BLaER1 treated with 17β-estradiol and CSF1 and Interleukin-3, amounts not matched to agents 10 nM and 100 nM (cell line): ENCODE measurements around the gene TENM4.

Source experiments
- H3K27ac ChIP-seq, 11 experiments: shearing (Covaris generic); formaldehyde crosslinking; 2 replicates each; pipeline ENCODE4 v1.8.1; 2022
- H3K27me3 ChIP-seq, 11 experiments: shearing (Covaris generic); formaldehyde crosslinking; 2 replicates each; pipeline ENCODE4 v1.8.1; 2022
- H3K36me3 ChIP-seq, 11 experiments: shearing (Covaris generic); formaldehyde crosslinking; 2 replicates each; pipeline ENCODE4 v1.8.1; 2022
- H3K4me1 ChIP-seq, 10 experiments: shearing (Covaris generic); formaldehyde crosslinking; 2 replicates each; pipeline ENCODE4 v1.8.1; 2022
- H3K4me2 ChIP-seq, 11 experiments: shearing (Covaris generic); formaldehyde crosslinking; 2 replicates each; pipeline ENCODE4 v1.8.1; 2022
- H3K4me3 ChIP-seq, 10 experiments: shearing (Covaris generic); formaldehyde crosslinking; 2 replicates each; pipeline ENCODE4 v1.8.1; 2022
- H3K9ac ChIP-seq, 11 experiments: shearing (Covaris generic); formaldehyde crosslinking; 2 replicates each; pipeline ENCODE4 v1.8.1; 2022
- H3K9me3 ChIP-seq, 11 experiments: shearing (Covaris generic); formaldehyde crosslinking; replicated peaks in 1 of 11; 2 replicates each; pipeline ENCODE4 v1.8.1; 2022
- H4K20me1 ChIP-seq, 11 experiments: shearing (Covaris generic); formaldehyde crosslinking; 2 replicates each; pipeline ENCODE4 v1.8.1; 2022
- Cebpa-rat ChIP-seq, 11 experiments: shearing (Covaris generic); IDR thresholded peaks; 2 replicates each; pipeline ENCODE4 v1.8.1; 2022

The TENM4 gene

DNA sequence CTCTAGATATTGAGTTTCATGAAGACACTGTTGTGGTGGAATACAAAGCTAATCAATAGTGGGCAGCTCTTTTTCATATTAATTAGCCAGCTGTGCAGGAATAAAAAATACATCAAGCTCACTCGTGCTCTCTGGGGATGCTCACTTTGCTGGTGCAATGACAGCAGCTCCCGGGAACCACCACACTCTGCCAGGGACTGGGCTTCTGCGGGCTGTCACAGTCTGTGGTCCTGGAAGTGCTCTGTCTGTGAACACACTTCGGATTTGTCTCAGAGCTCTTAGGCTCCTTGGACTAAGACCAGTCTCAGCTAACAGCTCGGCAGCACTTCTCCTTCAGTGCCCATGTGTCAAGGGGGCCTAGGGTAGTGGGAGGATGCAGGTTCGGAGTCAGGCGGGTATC is 393.5 kb downstream of the TENM4 start:
- H3K27ac ChIP-seq: no peak overlapping the region
- peaks cover 0 to 8% (median 0%) of the 10 kb centered on the region in 11 experiments; a peak in 1 of 22 replicates for H4K20me1 ChIP-seq
- no peak overlapping the region for H3K9ac ChIP-seq
- TF ChIP-seq Cebpa-rat (IDR thresholded peaks at IDR 0.05): no peak
- peaks cover 0 to 30% (median 0%) of the 10 kb centered on the region in 11 experiments; a peak in 2 of 22 replicates for H3K27me3 ChIP-seq
- peaks cover 0 to 3% (median 0%) of the 10 kb centered on the region in 11 experiments; a peak in 2 of 22 replicates for H3K9me3 ChIP-seq
- H3K4me3 ChIP-seq: no peak overlapping the region
- H3K4me2 ChIP-seq: no peak overlapping the region
- H3K4me1 ChIP-seq: no peaks in the 10 kb centered on the region
- H3K36me3 ChIP-seq: no peaks in the 10 kb centered on the region

DNA sequence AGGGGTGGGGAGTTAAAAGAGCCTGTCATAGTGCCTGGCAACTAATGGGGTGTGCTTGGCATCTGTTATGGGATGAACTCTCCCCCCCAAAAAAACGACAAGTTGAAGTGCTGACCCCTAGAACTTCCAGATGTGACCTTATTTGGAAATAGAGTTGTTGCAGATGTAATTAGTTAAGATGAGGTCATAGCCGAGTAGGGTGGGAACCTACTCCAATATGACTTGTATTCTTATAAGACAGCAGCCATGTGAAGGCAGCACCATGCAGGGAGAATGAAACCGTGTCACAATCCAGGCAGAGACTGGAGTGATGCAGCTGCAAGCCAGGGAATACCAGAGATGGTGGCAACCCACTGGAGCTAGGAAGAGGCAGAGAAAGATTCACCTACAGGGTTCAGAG is 394.5 kb downstream of the TENM4 start:
- H3K9me3 ChIP-seq: peaks cover 0 to 6% (median 0%) of the 10 kb centered on the region in 11 experiments; a peak in 2 of 22 replicates
- no peak overlapping the region for H3K27ac ChIP-seq
- no peak overlapping the region for H3K4me3 ChIP-seq
- no peaks in the 10 kb centered on the region for H3K36me3 ChIP-seq
- TF ChIP-seq Cebpa-rat (IDR thresholded peaks at IDR 0.05): no peak
- peaks cover 0 to 8% (median 0%) of the 10 kb centered on the region in 11 experiments; a peak in 1 of 22 replicates for H4K20me1 ChIP-seq
- peaks cover 0 to 38% (median 0%) of the 10 kb centered on the region in 11 experiments; a peak in 2 of 22 replicates for H3K27me3 ChIP-seq
- H3K4me1 ChIP-seq: no peaks in the 10 kb centered on the region
- no peak overlapping the region for H3K9ac ChIP-seq
- no peak overlapping the region for H3K4me2 ChIP-seq

DNA sequence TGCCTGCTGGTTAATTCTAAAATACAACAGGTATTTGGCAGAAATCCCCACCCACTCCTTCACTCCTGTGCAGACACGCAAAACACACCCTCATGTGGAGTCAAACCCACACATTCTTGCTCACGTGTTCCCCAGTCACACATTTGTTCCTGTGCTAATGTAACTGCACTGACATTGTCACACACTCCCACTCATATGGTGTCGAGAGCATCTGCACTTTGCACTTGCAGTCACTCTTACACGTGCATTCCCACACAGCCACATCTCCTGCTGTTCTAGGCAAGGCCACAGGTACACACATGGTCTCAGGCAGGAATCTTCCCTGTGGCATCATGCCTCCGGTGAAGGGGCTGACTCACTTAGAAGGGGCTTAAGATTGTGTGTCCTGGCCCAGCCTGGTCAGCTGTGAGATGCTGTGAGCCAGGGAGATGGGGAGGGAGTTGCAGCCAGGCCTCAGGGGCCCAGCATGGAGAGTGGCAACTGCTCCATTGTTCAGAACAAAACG is 395.0 kb downstream of the TENM4 start:
- no peaks in the 10 kb centered on the region for H3K36me3 ChIP-seq
- no peak overlapping the region for H3K27ac ChIP-seq
- no peak overlapping the region for H3K4me3 ChIP-seq
- no peak overlapping the region for H3K9ac ChIP-seq
- peaks cover 0 to 8% (median 0%) of the 10 kb centered on the region in 11 experiments; a peak in 1 of 22 replicates for H4K20me1 ChIP-seq
- TF ChIP-seq Cebpa-rat (IDR thresholded peaks at IDR 0.05): no peak
- peaks cover 0 to 39% (median 0%) of the 10 kb centered on the region in 11 experiments; a peak in 2 of 22 replicates for H3K27me3 ChIP-seq
- H3K4me2 ChIP-seq: no peak overlapping the region
- no peaks in the 10 kb centered on the region for H3K4me1 ChIP-seq
- peaks cover 0 to 6% (median 0%) of the 10 kb centered on the region in 11 experiments; a peak in 2 of 22 replicates for H3K9me3 ChIP-seq

DNA sequence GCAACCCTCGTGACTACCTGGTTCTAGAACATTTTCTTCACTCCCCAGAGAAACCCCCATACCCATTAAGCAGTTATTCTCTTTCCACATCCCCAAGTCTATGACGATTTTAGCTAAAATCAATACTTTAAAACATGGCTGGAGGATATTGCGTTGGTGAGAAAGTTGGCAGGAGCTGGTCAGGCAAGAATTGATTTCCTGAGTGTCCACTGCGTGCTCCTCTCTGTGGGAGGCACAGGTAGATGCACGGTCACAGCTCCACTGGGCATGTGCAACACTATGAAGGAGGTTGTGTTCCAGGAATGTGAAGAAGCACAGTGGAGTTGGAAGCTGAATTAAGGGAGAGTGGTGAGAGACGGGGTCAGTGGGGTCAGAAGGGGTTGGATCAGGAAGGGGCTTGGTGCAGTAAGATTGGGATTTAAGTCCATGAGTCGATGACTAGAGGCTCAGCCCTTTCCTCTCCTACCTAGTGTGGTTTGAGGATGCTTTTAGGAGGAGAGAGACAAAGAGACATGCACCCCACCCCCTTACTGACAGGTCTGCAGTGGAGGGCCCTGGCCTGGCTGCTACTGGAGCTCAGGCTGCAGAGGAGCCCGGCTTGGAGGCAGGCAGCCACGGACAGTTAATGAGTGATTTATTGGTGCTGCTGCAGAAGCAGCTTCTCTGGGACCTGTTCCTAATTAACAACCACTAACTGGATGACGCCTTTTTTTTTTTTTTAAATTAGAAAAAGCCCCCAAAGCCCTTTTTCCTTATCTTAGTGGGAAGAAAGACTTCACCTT is 395.6 kb downstream of the TENM4 start:
- no peak overlapping the region for H3K27ac ChIP-seq
- no peaks in the 10 kb centered on the region for H3K4me1 ChIP-seq
- no peak for TF ChIP-seq Cebpa-rat (IDR thresholded peaks at IDR 0.05)
- H3K4me3 ChIP-seq: no peak overlapping the region
- no peak overlapping the region for H3K9ac ChIP-seq
- peaks cover 0 to 6% (median 0%) of the 10 kb centered on the region in 11 experiments; a peak in 2 of 22 replicates for H3K9me3 ChIP-seq
- no peaks in the 10 kb centered on the region for H3K36me3 ChIP-seq
- peaks cover 0 to 39% (median 0%) of the 10 kb centered on the region in 11 experiments; a peak in 4 of 22 replicates for H3K27me3 ChIP-seq
- no peak overlapping the region for H3K4me2 ChIP-seq
- peaks cover 0 to 10% (median 0%) of the 10 kb centered on the region in 11 experiments; a peak in 1 of 22 replicates for H4K20me1 ChIP-seq

DNA sequence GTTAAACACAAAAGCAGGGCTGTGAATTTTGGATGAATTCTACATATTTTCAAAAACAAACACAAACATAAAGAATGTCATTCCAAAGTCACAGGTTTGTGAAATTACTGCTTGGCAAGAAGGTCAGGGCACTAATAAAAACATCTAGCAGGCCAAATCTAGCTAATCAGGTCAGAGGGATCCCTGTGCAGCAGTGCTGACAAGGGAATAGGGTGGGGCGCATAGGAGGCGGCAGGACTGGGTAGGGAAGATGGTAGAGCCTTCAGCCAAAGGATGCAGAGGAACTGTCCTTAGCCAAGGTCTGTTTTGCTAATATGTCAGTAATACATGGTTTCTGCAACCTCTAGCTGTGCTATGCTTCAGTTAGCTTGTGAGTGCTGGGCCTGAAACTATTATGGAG is 396.6 kb downstream of the TENM4 start:
- no peaks in the 10 kb centered on the region for H3K36me3 ChIP-seq
- peaks cover 0 to 6% (median 0%) of the 10 kb centered on the region in 11 experiments; a peak in 2 of 22 replicates for H3K9me3 ChIP-seq
- no peaks in the 10 kb centered on the region for H3K4me1 ChIP-seq
- H3K4me2 ChIP-seq: no peak overlapping the region
- H3K27ac ChIP-seq: no peak overlapping the region
- H3K27me3 ChIP-seq: peaks cover 0 to 47% (median 0%) of the 10 kb centered on the region in 11 experiments; a peak in 5 of 22 replicates
- H3K9ac ChIP-seq: no peak overlapping the region
- no peak for TF ChIP-seq Cebpa-rat (IDR thresholded peaks at IDR 0.05)
- no peak overlapping the region for H3K4me3 ChIP-seq
- H4K20me1 ChIP-seq: peaks cover 0 to 13% (median 0%) of the 10 kb centered on the region in 11 experiments; a peak in 1 of 22 replicates

DNA sequence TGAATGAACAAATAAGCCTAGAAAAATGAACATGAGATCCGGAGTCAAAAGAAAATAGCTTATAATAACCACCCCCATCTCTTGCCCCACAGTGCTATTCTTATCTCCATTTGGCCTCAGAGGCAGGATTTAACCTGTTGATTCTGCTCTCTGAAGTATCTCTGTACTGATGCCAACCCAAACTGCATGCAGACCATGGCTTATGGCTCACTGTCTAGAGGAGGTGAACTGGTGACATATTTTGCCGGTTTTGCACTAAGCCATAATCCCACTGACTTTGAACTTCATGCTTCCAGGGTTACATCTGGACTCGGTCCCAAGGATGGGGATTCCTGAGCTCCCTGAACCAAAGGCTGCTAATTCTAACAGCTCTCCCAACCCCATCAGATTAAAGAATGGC is 397.1 kb downstream of the TENM4 start:
- no peak overlapping the region for H3K4me2 ChIP-seq
- TF ChIP-seq Cebpa-rat (IDR thresholded peaks at IDR 0.05): no peak
- peaks cover 0 to 52% (median 0%) of the 10 kb centered on the region in 11 experiments; a peak in 5 of 22 replicates for H3K27me3 ChIP-seq
- H4K20me1 ChIP-seq: peaks cover 0 to 15% (median 0%) of the 10 kb centered on the region in 11 experiments; a peak in 2 of 22 replicates
- no peak overlapping the region for H3K9ac ChIP-seq
- no peak overlapping the region for H3K27ac ChIP-seq
- H3K4me1 ChIP-seq: no peaks in the 10 kb centered on the region
- no peaks in the 10 kb centered on the region for H3K36me3 ChIP-seq
- H3K4me3 ChIP-seq: no peak overlapping the region
- peaks cover 0 to 6% (median 0%) of the 10 kb centered on the region in 11 experiments; a peak in 2 of 22 replicates for H3K9me3 ChIP-seq

DNA sequence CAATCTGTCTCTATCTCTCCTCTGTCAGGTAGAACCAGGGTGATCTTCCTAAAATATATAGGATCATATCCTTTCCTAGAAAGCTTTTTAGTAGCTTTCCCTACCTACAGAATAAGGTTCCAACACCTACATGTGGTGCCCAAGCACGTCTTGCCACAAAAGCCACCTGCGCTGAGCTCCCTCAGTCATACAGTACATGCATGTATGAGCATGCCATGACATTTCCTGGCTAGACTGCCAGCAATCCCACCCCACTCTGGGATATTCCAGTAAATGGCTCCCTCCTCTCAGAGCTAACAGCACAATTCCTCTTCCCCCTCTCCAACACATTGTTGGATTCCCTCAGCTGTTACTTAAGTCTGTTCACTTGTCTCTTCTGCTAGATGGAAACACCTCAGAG is 398.0 kb downstream of the TENM4 start:
- Histone ChIP-seq H3K27me3 (peaks cover 0 to 61% (median 0%) of the 10 kb centered on the region in 11 experiments; a peak in 5 of 22 replicates), H3K4me3 (no peak overlapping the region), H3K27ac (no peak overlapping the region), H4K20me1 (peaks cover 0 to 19% (median 0%) of the 10 kb centered on the region in 11 experiments; a peak in 2 of 22 replicates), H3K9me3 (peaks cover 0 to 6% (median 0%) of the 10 kb centered on the region in 11 experiments; a peak in 2 of 22 replicates), H3K9ac (no peak overlapping the region), H3K4me1 (no peaks in the 10 kb centered on the region), H3K36me3 (no peaks in the 10 kb centered on the region), H3K4me2 (no peak overlapping the region)
- no peak for TF ChIP-seq Cebpa-rat (IDR thresholded peaks at IDR 0.05)

DNA sequence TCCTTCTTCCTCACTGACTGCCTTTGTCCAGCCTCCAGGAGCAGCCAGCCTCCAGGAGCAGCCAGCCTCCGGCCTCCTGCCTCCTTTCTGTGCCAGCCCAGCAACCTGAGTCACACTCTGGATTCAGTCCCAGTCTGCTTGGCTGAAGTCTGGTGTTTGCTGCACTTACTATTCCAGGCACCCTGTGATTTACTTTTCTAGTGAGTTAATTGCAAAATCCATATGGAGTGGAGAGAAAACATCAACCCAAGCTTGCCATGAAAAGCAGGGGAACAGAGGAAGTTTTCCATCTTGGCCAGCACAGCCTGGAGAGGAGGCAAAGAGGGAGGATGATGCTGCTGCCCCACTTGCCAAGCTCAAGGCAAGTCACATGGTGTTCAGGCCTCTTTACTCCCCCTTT is 400.5 kb downstream of the TENM4 start:
- Histone ChIP-seq H3K4me2 (no peak overlapping the region), H4K20me1 (peaks cover 0 to 23% (median 0%) of the 10 kb centered on the region in 11 experiments; a peak in 2 of 22 replicates), H3K27ac (no peak overlapping the region), H3K27me3 (peaks cover 0 to 81% (median 0%) of the 10 kb centered on the region in 11 experiments; a peak in 6 of 22 replicates), H3K9me3 (peaks cover 0 to 6% (median 0%) of the 10 kb centered on the region in 11 experiments; a peak in 2 of 22 replicates), H3K9ac (no peak overlapping the region), H3K36me3 (no peaks in the 10 kb centered on the region), H3K4me3 (no peak overlapping the region), H3K4me1 (no peaks in the 10 kb centered on the region)
- TF ChIP-seq Cebpa-rat (IDR thresholded peaks at IDR 0.05): no peak

DNA sequence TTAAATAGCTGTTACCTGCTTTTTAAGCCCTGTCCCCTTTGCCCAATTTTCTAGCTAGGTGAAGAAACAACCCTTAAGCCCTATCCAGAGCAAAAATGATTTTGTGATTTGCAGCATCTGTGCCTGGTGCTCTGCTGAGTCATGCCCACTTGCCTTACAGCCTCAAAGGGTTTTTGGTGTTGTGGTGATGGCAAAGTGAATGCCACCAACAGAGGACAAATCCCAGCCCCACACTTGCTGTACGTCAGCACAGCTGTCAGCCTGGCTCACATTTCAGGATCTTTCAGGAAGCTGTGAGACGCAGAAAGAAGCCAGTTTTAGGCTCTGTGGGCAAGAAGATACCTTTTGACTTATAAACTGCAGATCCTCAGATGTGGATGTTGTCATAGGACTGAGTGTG is 401.7 kb downstream of the TENM4 start:
- no peaks in the 10 kb centered on the region for H3K36me3 ChIP-seq
- TF ChIP-seq Cebpa-rat (IDR thresholded peaks at IDR 0.05): no peak
- no peak overlapping the region for H3K4me3 ChIP-seq
- H3K9me3 ChIP-seq: peaks cover 0 to 6% (median 0%) of the 10 kb centered on the region in 11 experiments; a peak in 2 of 22 replicates
- H3K4me2 ChIP-seq: no peak overlapping the region
- no peak overlapping the region for H3K9ac ChIP-seq
- peaks cover 0 to 93% (median 0%) of the 10 kb centered on the region in 11 experiments; a peak in 6 of 22 replicates for H3K27me3 ChIP-seq
- no peaks in the 10 kb centered on the region for H3K4me1 ChIP-seq
- H4K20me1 ChIP-seq: peaks cover 0 to 34% (median 0%) of the 10 kb centered on the region in 11 experiments; a peak in 5 of 22 replicates
- H3K27ac ChIP-seq: no peak overlapping the region
